HG03025 (cell line): ENCODE results near the gene MS4A12.
"Not testable (repeated sequence)": the region's sequence is repeated elsewhere in the genome, so short reads cannot be mapped to it uniquely, and the experiment has no call there.

Experiments
- ATAC-seq: cut with Tn5 transposase; IDR thresholded peaks from one replicate; pipeline ENCODE4 v1.9.1; 2021; ENCODE audit warnings: mild to moderate bottlenecking, moderate library complexity; ENCODE audit not compliant: unreplicated experiment, low FRiP score

MS4A12 gene, protein sequence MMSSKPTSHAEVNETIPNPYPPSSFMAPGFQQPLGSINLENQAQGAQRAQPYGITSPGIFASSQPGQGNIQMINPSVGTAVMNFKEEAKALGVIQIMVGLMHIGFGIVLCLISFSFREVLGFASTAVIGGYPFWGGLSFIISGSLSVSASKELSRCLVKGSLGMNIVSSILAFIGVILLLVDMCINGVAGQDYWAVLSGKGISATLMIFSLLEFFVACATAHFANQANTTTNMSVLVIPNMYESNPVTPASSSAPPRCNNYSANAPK

GRCh38 chr11:60492488-60493009 lies at the start of gene MS4A12:
Gene MS4A12 (plus strand): TSS chr11:60492778. CDS start chr11:60497319, 4,541 bp downstream.
- no peak for ATAC-seq

- no peak for ATAC-seq
Measured at GRCh38 chr11:60447070-60447469, 45.5 kb upstream of the MS4A12 start.

DNA sequence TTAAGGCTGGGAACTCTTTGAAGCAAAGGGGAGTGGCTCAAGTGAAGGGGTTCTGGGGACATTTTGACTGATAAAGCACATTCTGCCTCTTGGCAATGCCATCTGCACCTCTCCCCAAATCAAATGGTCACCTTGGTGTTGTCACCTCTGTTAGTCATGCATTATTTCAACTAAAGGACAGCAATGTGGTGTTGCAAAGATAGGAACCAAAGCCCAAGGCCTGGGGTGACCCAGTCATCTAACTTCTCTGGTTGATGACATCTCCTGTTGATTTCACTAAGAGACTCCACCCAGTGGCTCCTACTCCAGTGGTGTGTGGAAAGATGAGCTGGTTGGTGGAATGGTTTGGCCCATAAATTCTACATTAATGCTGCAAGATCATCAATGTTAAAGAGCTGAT lies 44.7 kb upstream of the MS4A12 start:
- ATAC-seq = no peak

DNA sequence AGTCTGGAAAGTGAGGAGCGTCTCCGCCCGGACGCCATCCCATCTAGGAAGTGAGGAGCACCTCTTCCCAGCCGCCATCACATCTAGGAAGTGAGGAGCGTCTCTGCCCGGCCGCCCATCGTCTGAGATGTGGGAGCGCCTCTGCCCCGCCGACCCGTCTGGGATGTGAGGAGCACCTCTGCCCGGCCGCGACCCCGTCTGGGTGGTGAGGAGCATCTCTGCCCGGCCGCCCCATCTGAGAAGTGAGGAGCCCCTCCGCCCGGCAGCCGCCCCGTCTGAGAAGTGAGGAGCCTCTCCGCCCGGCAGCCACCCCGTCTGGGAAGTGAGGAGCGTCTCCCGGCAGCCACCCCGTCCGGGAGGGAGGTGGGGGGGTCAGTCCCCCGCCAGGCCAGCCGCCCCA lies 41.4 kb upstream of the MS4A12 start:
- not testable (repeated sequence) for ATAC-seq

DNA sequence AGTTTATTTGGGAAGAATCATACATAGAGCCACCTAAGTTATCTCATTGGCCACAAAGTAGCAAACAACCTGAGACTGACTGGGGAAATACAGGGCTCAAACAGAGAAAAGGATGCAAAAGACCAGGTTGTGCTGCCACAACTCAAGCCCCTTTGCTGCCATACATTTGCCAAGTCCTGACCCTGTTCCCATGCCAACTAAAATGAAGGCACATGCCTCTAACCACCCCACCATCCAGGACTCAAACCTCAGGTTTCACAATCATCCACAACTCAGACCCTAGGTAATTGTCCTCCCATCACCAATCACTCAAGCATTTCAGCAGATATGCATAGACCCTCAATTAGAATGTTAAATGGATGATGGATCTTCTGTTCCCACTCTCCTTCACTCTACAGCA lies 38.4 kb upstream of the MS4A12 start:
- no peak for ATAC-seq

GRCh38 chr11:60455531-60456042 lies 37.0 kb upstream of the MS4A12 start, which contains the start of gene MS4A1:
Gene MS4A1 (plus strand): TSS chr11:60455847. CDS start chr11:60462375, 6,528 bp downstream.
- peak; percentile 82 for ATAC-seq

DNA sequence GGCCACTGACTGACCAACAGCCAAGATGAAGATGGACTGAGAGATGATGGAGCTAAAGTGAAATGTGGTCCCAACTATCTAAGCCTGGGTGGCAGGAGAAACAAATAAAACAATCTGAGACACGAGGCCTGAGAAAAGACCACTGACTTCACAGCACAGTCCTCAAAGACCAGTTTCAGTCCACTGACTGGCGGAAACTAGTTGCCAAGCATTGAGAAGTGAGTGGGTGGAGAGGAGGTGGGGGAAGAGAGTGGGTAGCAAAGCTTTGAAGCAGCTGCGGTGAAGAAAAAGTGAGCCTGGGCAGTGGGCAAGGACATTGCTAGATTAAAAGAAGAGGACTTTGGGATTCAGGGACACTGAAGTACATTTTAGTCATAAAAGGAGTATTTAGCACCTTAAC lies 35.0 kb upstream of the MS4A12 start:
- ATAC-seq = peak; percentile 47

- ATAC-seq = no peak
Measured at GRCh38 chr11:60459345-60459744, 33.2 kb upstream of the MS4A12 start.

- no peak for ATAC-seq
Measured at GRCh38 chr11:60468829-60469228, 23.7 kb upstream of the MS4A12 start.

GRCh38 chr11:60469723-60470122 lies 22.9 kb upstream of the MS4A12 start:
- ATAC-seq = no peak

DNA sequence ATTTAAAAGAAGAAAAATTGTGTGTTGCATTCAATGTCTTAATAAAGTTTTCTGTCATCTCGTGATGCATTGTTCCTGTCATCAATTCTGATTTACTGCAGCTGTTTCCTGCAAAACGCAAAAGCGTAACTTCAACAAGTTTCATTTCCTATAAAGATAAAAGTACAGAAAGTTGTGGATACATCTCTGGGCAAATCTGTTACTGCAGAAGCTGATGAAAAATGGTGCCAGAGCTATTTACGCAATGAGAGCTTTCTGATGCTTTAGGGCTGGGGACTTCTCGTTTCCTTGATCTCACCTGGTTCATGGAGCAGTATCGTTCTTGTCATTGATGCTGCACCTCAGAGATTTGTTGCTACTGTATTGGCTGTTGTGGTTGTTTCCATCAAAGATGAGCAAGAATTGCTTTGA lies 15.5 kb upstream of the MS4A12 start:
- ATAC-seq = no peak

DNA sequence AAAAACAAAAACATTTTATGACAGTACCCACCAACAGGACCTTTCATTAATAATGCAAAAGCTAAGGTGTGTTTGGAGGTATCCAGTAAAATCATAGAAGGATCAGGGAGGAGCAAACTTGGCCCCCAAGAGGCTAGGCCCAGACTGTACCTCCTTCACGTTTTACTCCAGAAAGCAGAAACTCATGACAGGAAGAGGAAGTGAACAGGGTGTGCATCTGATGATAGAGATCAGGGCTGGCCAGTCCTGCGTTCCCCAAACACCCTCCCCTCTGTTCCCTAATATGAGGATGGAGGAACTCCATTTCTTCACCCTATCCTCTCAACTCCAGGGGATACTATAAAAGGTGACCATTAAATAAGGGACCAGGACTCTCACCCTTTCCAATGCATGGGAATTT lies 10.2 kb upstream of the MS4A12 start:
- no peak for ATAC-seq

- peak; percentile 97 for ATAC-seq
Measured at GRCh38 chr11:60485987-60486386, 6.6 kb upstream of the MS4A12 start.

GRCh38 chr11:60493454-60493853 lies 876 bp downstream of the MS4A12 start:
- no peak for ATAC-seq

DNA sequence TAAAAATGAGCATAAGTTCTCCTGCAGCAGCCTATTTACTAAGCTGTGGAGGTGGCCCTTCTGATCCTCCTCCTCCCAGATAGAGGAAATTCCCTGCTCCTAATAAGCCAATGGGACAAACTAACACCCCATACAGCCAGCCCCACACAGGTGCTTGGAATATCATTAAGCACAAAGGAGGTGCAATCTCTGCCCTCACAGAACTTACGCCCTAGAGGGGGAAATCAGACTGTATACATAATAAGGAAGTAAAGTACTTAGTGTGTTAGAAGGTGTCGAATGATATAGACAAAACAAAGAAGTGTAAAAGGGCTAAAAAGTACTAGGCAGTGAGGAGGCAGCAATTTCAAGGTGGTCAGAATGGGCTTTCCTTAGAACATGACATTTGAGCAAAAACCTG lies 5.8 kb downstream of the MS4A12 start:
- ATAC-seq = peak; percentile 29

DNA sequence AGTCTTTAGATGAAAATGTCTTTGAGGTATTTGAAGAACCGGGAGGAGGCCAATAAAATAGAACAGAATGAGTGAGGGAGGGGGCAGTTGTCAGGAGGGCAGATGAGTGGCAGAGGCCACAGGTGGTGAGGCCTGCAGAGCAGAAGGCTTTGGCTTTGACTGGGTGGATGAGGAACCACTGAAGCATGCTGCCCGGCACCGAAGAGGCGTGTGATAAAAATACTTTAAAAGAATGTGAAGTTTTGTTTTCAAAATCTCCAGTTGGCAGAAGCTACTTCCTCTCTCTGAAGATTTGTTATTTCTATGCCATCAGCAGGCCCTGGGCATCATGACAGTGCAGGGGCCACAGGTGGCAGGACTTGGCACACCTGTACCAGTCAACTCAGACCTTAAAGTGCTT lies 6.3 kb downstream of the MS4A12 start:
- peak; percentile 94 for ATAC-seq

DNA sequence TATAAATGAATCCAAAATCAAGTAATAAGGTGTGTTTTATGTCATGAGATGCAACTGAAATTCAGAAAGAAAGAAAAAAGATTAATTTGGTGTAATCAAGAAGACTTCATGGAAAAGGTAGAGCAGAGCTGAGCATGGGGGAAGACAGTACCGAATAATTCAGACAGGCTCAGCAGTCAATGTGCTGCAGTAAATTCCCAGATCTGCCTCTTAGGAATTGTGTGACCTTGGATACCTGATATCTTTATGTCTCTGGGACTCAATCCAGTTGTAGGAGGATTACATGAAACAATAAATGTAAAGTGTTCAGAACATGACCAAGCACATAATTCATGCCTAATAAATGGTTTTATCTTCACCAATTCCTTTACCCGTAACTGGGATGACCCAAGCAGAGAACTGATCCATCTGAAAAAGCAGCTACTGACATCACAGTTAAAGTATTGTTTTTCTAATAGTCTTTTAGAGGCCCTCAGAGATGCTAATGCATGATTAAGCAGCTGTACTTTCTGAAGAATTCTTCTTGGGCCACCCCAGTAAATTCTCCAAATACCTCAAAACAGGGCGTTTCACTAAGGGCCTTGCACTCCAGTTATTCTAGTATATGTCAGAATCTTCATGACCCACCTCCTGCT lies 7.8 kb downstream of the MS4A12 start:
- no peak for ATAC-seq

- no peak for ATAC-seq
Measured at GRCh38 chr11:60502221-60502775, 9.7 kb downstream of the MS4A12 start.

DNA sequence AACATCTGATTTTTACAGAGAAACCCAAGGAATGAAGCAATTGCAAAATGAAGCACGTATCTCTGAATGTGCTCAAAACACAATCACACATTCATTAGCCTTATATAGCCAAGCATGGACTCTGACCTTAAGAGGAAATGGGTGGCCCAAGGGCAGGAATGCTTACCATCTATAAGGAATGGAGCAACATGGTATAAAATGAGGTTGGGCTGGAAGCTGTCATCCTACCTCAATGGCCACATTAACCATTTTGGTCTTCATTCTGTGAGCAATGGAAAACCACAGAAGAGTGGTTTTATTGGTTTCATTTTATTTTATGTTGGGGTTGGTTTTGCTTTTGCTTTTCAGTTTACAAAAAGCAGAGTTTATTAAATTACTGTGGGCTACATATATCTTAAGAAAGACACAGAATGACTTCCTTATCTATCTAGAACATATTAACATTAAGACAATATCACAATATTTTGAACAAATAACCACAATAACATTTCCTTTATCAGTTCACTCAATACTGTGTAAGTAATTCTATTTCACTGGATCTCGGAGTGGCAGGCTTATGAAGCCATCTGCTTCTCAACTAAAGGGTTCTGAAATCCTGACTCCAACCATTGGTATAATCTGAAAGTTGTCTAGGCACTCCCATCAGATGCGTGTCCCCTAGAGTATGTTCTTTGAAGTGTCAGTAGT lies 11.8 kb downstream of the MS4A12 start:
- ATAC-seq = no peak

- not testable (repeated sequence) for ATAC-seq
Measured at GRCh38 chr11:60509609-60510008, 17.0 kb downstream of the MS4A12 start.

GRCh38 chr11:60510209-60510608 lies 17.6 kb downstream of the MS4A12 start:
- not testable (repeated sequence) for ATAC-seq
